Caco-2 (cell line): ENCODE results near the gene ZNF155. TPM values are rescaled to one million over a fixed set of nuclear protein-coding genes. Genes with fewer than 3 reads are reported as not detected.
"Not testable (repeated sequence)": the region's sequence is repeated elsewhere in the genome, so short reads cannot be mapped to it uniquely, and the experiment has no call there.

ENCODE experiments used
- BruUV-seq: library from RNA; stranded (reverse); fragments of 400-500 nt; replicated peaks from 2 replicates; lab custom pipeline; 2021; lab: Mats Ljungman, UMichigan
- CTCF ChIA-PET: fragments of 300-600 bp; sonication (Branson Sonifier 250); formaldehyde crosslinking; loops from one replicate; lab custom pipeline; 2022; ENCODE audit warnings: antibody characterized with exemption; lab: Charles Lee
- POLR2A ChIA-PET: fragments of 300-600 bp; sonication (Branson Sonifier 250); formaldehyde crosslinking; loops from one replicate; lab custom pipeline; 2022; ENCODE audit warnings: antibody characterized with exemption; lab: Charles Lee
- DNase-seq, 2 experiments: peaks; one replicate each; pipeline versions ENCODE4 v3.0.0 to v3.0.0-alpha.2; 2020 to 2022
- H3K27me3 ChIP-seq: replicated peaks from 2 replicates; pipeline ENCODE4 v1.6.0; 2011; ENCODE audit warnings: low read length; ENCODE audit not compliant: control insufficient read depth, insufficient read depth
- H3K36me3 ChIP-seq: 2 replicates; pipeline ENCODE4 v1.5.1; 2011; ENCODE audit warnings: low read length; ENCODE audit not compliant: control insufficient read depth, insufficient read depth
- H3K4me1 ChIP-seq: fragments of 250-450 bp; sonication (Bioruptor Pico); 2 replicates; pipeline ENCODE4 v1.5.1; 2020; ENCODE audit warnings: mild to moderate bottlenecking
- H3K4me3 ChIP-seq: 2 replicates; pipeline ENCODE4 v1.5.1; 2011; ENCODE audit warnings: low read depth, mild to moderate bottlenecking, control low read depth, low read length
- H3K9me3 ChIP-seq: fragments of 250-450 bp; sonication (Bioruptor Pico); 2 replicates; pipeline ENCODE4 v1.5.1; 2020; ENCODE audit warnings: mild to moderate bottlenecking, moderate library complexity
- H3K27ac Mint-ChIP-seq: one replicate; pipeline ENCODE4 v1.8.0; 2022; ENCODE audit warnings: mixed read lengths; ENCODE audit not compliant: unreplicated experiment
- H3K27me3 Mint-ChIP-seq: one replicate; pipeline ENCODE4 v1.8.0; 2022; ENCODE audit warnings: mixed read lengths; ENCODE audit not compliant: insufficient read depth, unreplicated experiment
- H3K36me3 Mint-ChIP-seq: one replicate; pipeline ENCODE4 v1.8.0; 2022; ENCODE audit warnings: mild to moderate bottlenecking, mixed read lengths; ENCODE audit not compliant: insufficient read depth, unreplicated experiment
- H3K4me1 Mint-ChIP-seq: one replicate; pipeline ENCODE4 v1.8.0; 2022; ENCODE audit warnings: low read depth, mixed read lengths; ENCODE audit not compliant: unreplicated experiment
- H3K4me3 Mint-ChIP-seq: one replicate; pipeline ENCODE4 v1.8.0; 2022; ENCODE audit warnings: mild to moderate bottlenecking, moderate library complexity, mixed read lengths; ENCODE audit not compliant: unreplicated experiment
- H3K9me3 Mint-ChIP-seq: one replicate; pipeline ENCODE4 v1.8.0; 2022; ENCODE audit warnings: mixed read lengths; ENCODE audit not compliant: unreplicated experiment
- intact Hi-C: fragments of 100-400 bp; cut with micrococcal nuclease; formaldehyde crosslinking; loops from one replicate; pipeline ENCODE4 v1.10.0; 2022; ENCODE audit not compliant: unreplicated experiment
- total RNA-seq: library from RNA; stranded (reverse); gene quantifications from 2 replicates; pipeline ENCODE4 v1.2.3, GENCODE V29; 2022
- TF ChIP-seq, protein P1 (sequence below), 2 experiments: fragments of 200-600 bp in 1 of 2; IDR thresholded peaks; 1 replicate in 1 of 2; 2 replicates in 1 of 2; pipeline versions ENCODE4 v1.5.1 to v1.8.0; 2011 to 2022; ENCODE audit warnings: antibody characterized with exemption in 1 of 2, control low read depth in 1 of 2, inconsistent platforms in 1 of 2, low read depth in 1 of 2, low read length in 1 of 2, mild to moderate bottlenecking in 1 of 2, moderate library complexity in 1 of 2; ENCODE audit not compliant: insufficient read depth in 1 of 2, severe bottlenecking in 1 of 2, unreplicated experiment in 1 of 2

The ZNF155 gene
- total RNA-seq, 1 experiment from 2014 or later = 9.4 TPM

- Mint-ChIP-seq H3K36me3 (no peaks in the 10 kb centered on the region), H3K27ac (no peak overlapping the region), H3K27me3 (peaks cover 21% of the 10 kb centered on the region), H3K4me1 (peaks cover 4% of the 10 kb centered on the region), H3K4me3 (no peak overlapping the region), H3K9me3 (peaks cover 44% of the 10 kb centered on the region)
- no peaks in the 10 kb centered on the region for H3K27me3 ChIP-seq
- no peaks in the 10 kb centered on the region for H3K36me3 ChIP-seq
- ChIA-PET POLR2A (no interaction called here), CTCF (no interaction called here)
- H3K4me1 ChIP-seq = peaks cover under 1% of the 10 kb centered on the region; the same call in 1 of the 2 replicates
- H3K4me3 ChIP-seq = no peak overlapping the region
- intact Hi-C loops = no loop called here
- BruUV-seq = no TSS peak
- H3K9me3 ChIP-seq = peaks cover 7% of the 10 kb centered on the region; the same call in 1 of the 2 replicates
- no peak for DNase-seq
- TF ChIP-seq, protein P1, sequence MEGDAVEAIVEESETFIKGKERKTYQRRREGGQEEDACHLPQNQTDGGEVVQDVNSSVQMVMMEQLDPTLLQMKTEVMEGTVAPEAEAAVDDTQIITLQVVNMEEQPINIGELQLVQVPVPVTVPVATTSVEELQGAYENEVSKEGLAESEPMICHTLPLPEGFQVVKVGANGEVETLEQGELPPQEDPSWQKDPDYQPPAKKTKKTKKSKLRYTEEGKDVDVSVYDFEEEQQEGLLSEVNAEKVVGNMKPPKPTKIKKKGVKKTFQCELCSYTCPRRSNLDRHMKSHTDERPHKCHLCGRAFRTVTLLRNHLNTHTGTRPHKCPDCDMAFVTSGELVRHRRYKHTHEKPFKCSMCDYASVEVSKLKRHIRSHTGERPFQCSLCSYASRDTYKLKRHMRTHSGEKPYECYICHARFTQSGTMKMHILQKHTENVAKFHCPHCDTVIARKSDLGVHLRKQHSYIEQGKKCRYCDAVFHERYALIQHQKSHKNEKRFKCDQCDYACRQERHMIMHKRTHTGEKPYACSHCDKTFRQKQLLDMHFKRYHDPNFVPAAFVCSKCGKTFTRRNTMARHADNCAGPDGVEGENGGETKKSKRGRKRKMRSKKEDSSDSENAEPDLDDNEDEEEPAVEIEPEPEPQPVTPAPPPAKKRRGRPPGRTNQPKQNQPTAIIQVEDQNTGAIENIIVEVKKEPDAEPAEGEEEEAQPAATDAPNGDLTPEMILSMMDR (IDR thresholded peaks at IDR 0.05; ENCODE audit: insufficient read depth in 1 of 2, low read depth in 1 of 2, low read length in 1 of 2, severe bottlenecking in 1 of 2, unreplicated experiment in 1 of 2) = no peak
Observed at GRCh38 chr19:43941209-43941608, 42.8 kb upstream of the ZNF155 start.

- H3K4me1 Mint-ChIP-seq, H3K4me3 Mint-ChIP-seq, POLR2A ChIA-PET, H3K27ac Mint-ChIP-seq, H3K27me3 ChIP-seq, H3K4me3 ChIP-seq, H3K36me3 Mint-ChIP-seq, CTCF ChIA-PET, DNase-seq, H3K36me3 ChIP-seq, H3K4me1 ChIP-seq, BruUV-seq, intact Hi-C loops: not testable (repeated sequence)
- peaks cover 61% of the 10 kb centered on the region for H3K9me3 Mint-ChIP-seq
- H3K27me3 Mint-ChIP-seq = peaks cover 24% of the 10 kb centered on the region
- H3K9me3 ChIP-seq = peaks cover 18% of the 10 kb centered on the region
Observed at GRCh38 chr19:43947412-43947811, 36.6 kb upstream of the ZNF155 start.

DNA sequence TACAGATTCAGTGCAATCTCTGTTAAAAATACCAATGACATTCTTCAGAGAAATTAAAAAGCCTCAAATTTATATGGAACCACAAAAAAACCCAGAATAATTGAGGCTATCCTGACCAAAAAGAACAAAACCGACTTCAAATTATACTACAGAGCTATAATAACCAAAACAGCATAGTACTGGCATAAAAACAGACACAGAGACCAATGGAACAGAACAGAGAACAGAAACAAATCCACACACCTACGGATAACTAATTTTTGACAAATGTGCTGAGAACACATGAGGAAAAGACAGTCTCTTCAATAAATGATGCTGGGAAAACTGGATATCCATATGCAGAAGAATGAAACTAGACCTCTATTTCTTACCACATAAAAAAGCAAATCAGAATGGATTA, 34.2 kb upstream of the ZNF155 start:
- H3K4me1 Mint-ChIP-seq, POLR2A ChIA-PET, H3K36me3 ChIP-seq, H3K4me1 ChIP-seq, BruUV-seq, H3K27me3 ChIP-seq, H3K4me3 ChIP-seq, H3K36me3 Mint-ChIP-seq, H3K27ac Mint-ChIP-seq, CTCF ChIA-PET, DNase-seq: not testable (repeated sequence)
- intact Hi-C loops = loop anchor here (10.0 kb wide), 1 partner anchor 105 kb away; the partner anchor contains the start of gene ZNF223
- Mint-ChIP-seq H3K4me3 (peak overlapping the region; percentile 30), H3K27me3 (peaks cover 17% of the 10 kb centered on the region), H3K9me3 (peaks cover 44% of the 10 kb centered on the region)
- peaks cover 18% of the 10 kb centered on the region for H3K9me3 ChIP-seq

GRCh38 chr19:43950834-43951645, 32.9 kb upstream of the ZNF155 start, which contains the start of gene ZNF221:
ZNF221 (plus strand) TSS chr19:43951228; CDS start chr19:43962727, 11,499 bp downstream.
- intact Hi-C loops = loop anchor here (1.0 to 10.0 kb wide), 6 partner anchors 16 to 143 kb away; partner anchors contain the start of genes ZNF155, ZNF223, ZNF224 and ZNF230

More at GRCh38 chr19:43950834-43951645, 32.9 kb upstream of the ZNF155 start, which contains the start of gene ZNF221:
- ChIA-PET POLR2A (interaction anchor here (0.5 to 1.2 kb wide), 5 partner anchors 11 to 214 kb away, joined by 3 to 10 read pairs (median 4); partner anchors contain the start of genes ZNF226, ZNF283 and ZNF45), CTCF (interaction anchor here (0.7 to 1.2 kb wide), 4 partner anchors 16 to 214 kb away, joined by 3 to 6 read pairs (median 4); partner anchors contain the start of genes ZNF226 and ZNF45)
- no peaks in the 10 kb centered on the region for H3K4me1 ChIP-seq
- Mint-ChIP-seq H3K4me3 (peak within 1 kb of the TSS; percentile 100), H3K36me3 (peaks cover 10% of the 10 kb centered on the region), H3K4me1 (no peaks in the 10 kb centered on the region), H3K27me3 (peaks cover 11% of the 10 kb centered on the region), H3K27ac (peak within 1 kb of the TSS; percentile 93), H3K9me3 (peaks cover 38% of the 10 kb centered on the region)
- peak; percentile 94 to 95 for DNase-seq
- H3K4me3 ChIP-seq = peak within 1 kb of the TSS; percentile 58
- TSS peak; percentile 64 for BruUV-seq
- H3K36me3 ChIP-seq = no peaks in the 10 kb centered on the region; the same call in 1 of the 2 replicates
- H3K9me3 ChIP-seq = peaks cover 18% of the 10 kb centered on the region
- TF ChIP-seq, protein P1 (IDR thresholded peaks at IDR 0.05; ENCODE audit: insufficient read depth in 1 of 2, low read depth in 1 of 2, low read length in 1 of 2, severe bottlenecking in 1 of 2, unreplicated experiment in 1 of 2) = peak; percentile 19 to 35
- H3K27me3 ChIP-seq = no peaks in the 10 kb centered on the region
